WTC11 (cell line): ENCODE measurements around the gene DEFB125.

Experiments
- ESRRA ChIP-seq: sonication (generic); formaldehyde crosslinking; IDR thresholded peaks from 2 replicates; pipeline ENCODE4 v1.8.1; 2022; ENCODE audit warnings: mild to moderate bottlenecking, missing genetic modification reagents, borderline replicate concordance
- RELA ChIP-seq: sonication (generic); formaldehyde crosslinking; IDR thresholded peaks from 2 replicates; pipeline ENCODE4 v1.8.1; 2022; ENCODE audit warnings: missing genetic modification reagents, mild to moderate bottlenecking, borderline replicate concordance
- SMAD3 ChIP-seq: sonication (generic); formaldehyde crosslinking; IDR thresholded peaks from 2 replicates; pipeline ENCODE4 v1.8.0; 2022; ENCODE audit warnings: missing genetic modification reagents, mild to moderate bottlenecking, borderline replicate concordance
- ZNF671 ChIP-seq: fragments of 250-450 bp; sonication (Bioruptor Pico); IDR thresholded peaks from 2 replicates; pipeline ENCODE4 v1.8.0; 2021; ENCODE audit warnings: mild to moderate bottlenecking
- TF ChIP-seq, protein P1 (sequence below): sonication (generic); formaldehyde crosslinking; conservative IDR thresholded peaks from 2 replicates; pipeline ENCODE4 v1.8.1; 2022; ENCODE audit warnings: mild to moderate bottlenecking, missing genetic modification reagents
- TF ChIP-seq, protein P2 (sequence below): fragments of 200-600 bp; IDR thresholded peaks from 2 replicates; pipeline ENCODE4 v1.8.0; 2022; ENCODE audit warnings: antibody characterized with exemption
- TF ChIP-seq, protein P3 (sequence below): sonication (generic); formaldehyde crosslinking; IDR thresholded peaks from 2 replicates; pipeline ENCODE4 v1.8.0; 2022; ENCODE audit warnings: missing genetic modification reagents

DNA sequence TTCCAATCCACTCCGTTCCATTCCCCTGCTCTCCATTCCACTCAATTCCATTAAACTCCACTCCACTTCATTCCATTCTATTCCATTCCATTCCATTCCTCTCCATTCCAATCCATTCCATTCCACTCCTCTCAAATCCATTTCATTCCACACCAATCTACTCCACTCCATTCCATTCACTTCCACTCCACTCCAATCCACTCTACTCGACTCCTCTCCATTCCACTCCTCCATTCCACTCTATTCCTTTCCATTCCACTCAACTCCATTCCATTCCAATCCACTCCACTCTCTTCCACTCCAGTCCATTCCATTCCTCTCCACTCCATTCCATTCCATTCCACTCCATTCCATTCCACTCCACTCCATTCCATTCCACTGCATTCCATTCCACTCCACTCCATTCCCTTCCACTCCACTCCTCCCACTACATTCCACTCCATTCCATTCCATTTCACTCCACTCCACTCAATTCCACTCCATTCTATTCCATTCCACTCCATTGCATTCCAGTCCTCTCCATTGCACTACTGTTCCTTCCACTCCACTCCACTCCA is 22.6 kb upstream of the DEFB125 start:
- TF ChIP-seq, protein P1, sequence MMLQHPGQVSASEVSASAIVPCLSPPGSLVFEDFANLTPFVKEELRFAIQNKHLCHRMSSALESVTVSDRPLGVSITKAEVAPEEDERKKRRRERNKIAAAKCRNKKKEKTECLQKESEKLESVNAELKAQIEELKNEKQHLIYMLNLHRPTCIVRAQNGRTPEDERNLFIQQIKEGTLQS (CRISPR knock-in tag) = no peak
- TF ChIP-seq, protein P2, sequence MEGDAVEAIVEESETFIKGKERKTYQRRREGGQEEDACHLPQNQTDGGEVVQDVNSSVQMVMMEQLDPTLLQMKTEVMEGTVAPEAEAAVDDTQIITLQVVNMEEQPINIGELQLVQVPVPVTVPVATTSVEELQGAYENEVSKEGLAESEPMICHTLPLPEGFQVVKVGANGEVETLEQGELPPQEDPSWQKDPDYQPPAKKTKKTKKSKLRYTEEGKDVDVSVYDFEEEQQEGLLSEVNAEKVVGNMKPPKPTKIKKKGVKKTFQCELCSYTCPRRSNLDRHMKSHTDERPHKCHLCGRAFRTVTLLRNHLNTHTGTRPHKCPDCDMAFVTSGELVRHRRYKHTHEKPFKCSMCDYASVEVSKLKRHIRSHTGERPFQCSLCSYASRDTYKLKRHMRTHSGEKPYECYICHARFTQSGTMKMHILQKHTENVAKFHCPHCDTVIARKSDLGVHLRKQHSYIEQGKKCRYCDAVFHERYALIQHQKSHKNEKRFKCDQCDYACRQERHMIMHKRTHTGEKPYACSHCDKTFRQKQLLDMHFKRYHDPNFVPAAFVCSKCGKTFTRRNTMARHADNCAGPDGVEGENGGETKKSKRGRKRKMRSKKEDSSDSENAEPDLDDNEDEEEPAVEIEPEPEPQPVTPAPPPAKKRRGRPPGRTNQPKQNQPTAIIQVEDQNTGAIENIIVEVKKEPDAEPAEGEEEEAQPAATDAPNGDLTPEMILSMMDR = no peak
- TF ChIP-seq RELA (CRISPR knock-in tag) (no peak), ZNF671 (no peak), SMAD3 (no peak), ESRRA (CRISPR knock-in tag) (no peak)
- TF ChIP-seq, protein P3, sequence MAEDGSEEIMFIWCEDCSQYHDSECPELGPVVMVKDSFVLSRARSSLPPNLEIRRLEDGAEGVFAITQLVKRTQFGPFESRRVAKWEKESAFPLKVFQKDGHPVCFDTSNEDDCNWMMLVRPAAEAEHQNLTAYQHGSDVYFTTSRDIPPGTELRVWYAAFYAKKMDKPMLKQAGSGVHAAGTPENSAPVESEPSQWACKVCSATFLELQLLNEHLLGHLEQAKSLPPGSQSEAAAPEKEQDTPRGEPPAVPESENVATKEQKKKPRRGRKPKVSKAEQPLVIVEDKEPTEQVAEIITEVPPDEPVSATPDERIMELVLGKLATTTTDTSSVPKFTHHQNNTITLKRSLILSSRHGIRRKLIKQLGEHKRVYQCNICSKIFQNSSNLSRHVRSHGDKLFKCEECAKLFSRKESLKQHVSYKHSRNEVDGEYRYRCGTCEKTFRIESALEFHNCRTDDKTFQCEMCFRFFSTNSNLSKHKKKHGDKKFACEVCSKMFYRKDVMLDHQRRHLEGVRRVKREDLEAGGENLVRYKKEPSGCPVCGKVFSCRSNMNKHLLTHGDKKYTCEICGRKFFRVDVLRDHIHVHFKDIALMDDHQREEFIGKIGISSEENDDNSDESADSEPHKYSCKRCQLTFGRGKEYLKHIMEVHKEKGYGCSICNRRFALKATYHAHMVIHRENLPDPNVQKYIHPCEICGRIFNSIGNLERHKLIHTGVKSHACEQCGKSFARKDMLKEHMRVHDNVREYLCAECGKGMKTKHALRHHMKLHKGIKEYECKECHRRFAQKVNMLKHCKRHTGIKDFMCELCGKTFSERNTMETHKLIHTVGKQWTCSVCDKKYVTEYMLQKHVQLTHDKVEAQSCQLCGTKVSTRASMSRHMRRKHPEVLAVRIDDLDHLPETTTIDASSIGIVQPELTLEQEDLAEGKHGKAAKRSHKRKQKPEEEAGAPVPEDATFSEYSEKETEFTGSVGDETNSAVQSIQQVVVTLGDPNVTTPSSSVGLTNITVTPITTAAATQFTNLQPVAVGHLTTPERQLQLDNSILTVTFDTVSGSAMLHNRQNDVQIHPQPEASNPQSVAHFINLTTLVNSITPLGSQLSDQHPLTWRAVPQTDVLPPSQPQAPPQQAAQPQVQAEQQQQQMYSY (CRISPR knock-in tag) = no peak
